ENCODE data around the gene MTX1.

DNA sequence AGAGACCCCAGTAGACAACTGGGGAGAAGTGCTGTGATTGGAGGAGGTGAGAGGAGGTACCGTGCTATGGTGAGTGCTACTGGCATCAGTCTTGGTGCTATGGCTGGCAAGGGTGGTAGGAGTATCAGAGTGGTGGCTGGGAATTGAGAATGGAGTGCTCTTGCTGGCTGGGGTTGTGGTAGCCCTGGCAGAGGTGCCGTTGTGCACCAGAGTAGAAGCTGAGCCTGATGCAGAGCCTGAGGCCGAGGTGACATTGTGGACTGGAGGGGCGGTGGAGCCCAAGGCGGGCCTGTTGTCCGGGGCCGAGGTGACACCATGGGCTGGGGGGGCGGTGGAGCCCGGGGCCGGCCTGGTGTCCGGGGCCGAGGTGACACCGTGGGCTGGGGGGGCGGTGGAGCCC lies 20.2 kb upstream of the MTX1 start:
- TF ChIP-seq, protein P1, sequence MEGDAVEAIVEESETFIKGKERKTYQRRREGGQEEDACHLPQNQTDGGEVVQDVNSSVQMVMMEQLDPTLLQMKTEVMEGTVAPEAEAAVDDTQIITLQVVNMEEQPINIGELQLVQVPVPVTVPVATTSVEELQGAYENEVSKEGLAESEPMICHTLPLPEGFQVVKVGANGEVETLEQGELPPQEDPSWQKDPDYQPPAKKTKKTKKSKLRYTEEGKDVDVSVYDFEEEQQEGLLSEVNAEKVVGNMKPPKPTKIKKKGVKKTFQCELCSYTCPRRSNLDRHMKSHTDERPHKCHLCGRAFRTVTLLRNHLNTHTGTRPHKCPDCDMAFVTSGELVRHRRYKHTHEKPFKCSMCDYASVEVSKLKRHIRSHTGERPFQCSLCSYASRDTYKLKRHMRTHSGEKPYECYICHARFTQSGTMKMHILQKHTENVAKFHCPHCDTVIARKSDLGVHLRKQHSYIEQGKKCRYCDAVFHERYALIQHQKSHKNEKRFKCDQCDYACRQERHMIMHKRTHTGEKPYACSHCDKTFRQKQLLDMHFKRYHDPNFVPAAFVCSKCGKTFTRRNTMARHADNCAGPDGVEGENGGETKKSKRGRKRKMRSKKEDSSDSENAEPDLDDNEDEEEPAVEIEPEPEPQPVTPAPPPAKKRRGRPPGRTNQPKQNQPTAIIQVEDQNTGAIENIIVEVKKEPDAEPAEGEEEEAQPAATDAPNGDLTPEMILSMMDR (IDR thresholded peaks at IDR 0.05), result no peak
- no peak for TF ChIP-seq POLR2AphosphoS5 (IDR thresholded peaks at IDR 0.05)
- TF ChIP-seq POLR2A (IDR thresholded peaks at IDR 0.05), result no peak
